ENCODE measurements around the gene LMNTD2.
"Not testable (repeated sequence)": the region's sequence is repeated elsewhere in the genome, so short reads cannot be mapped to it uniquely, and the experiment has no call there.

Gene LMNTD2

GRCh38 chr11:587978-588380, 27.4 kb upstream of the LMNTD2 start:
- peak; percentile 36 to 37 for DNase-seq (ENCODE audit: low read depth in 2 of 2)

- no peak for DNase-seq (ENCODE audit: low read depth in 2 of 2)
Observed at GRCh38 chr11:587546-587945, 27.0 kb upstream of the LMNTD2 start.

GRCh38 chr11:586376-587316, 26.1 kb upstream of the LMNTD2 start:
- no peak for DNase-seq (ENCODE audit: low read depth in 2 of 2)

GRCh38 chr11:584287-584686, 23.7 kb upstream of the LMNTD2 start:
- no peak for DNase-seq (ENCODE audit: low read depth in 2 of 2)

- no peak for DNase-seq (ENCODE audit: low read depth in 2 of 2)
Observed at GRCh38 chr11:581752-582151, 21.2 kb upstream of the LMNTD2 start.

- DNase-seq (ENCODE audit: low read depth in 2 of 2), result no peak
Observed at GRCh38 chr11:581342-581741, 20.8 kb upstream of the LMNTD2 start.

GRCh38 chr11:579830-580601, 19.5 kb upstream of the LMNTD2 start:
- DNase-seq (ENCODE audit: low read depth in 2 of 2), result no peak

GRCh38 chr11:578276-579035, 17.9 kb upstream of the LMNTD2 start:
- DNase-seq (ENCODE audit: low read depth in 2 of 2), result no peak

GRCh38 chr11:577611-577894, 17.0 kb upstream of the LMNTD2 start:
- DNase-seq (ENCODE audit: low read depth in 2 of 2), result no peak

- no peak for DNase-seq (ENCODE audit: low read depth in 2 of 2)
Observed at GRCh38 chr11:576811-577610, 16.5 kb upstream of the LMNTD2 start.

- peak; percentile 89 for DNase-seq (ENCODE audit: low read depth in 2 of 2)
Observed at GRCh38 chr11:575996-576768, 15.6 kb upstream of the LMNTD2 start, which contains the start of gene PHRF1. PHRF1 (plus strand) TSS chr11:576470; CDS start chr11:581513, 5,043 bp downstream.

- DNase-seq (ENCODE audit: low read depth in 2 of 2), result no peak
Observed at GRCh38 chr11:575313-575995, 14.9 kb upstream of the LMNTD2 start.

GRCh38 chr11:574632-575312, 14.2 kb upstream of the LMNTD2 start:
- no peak for DNase-seq (ENCODE audit: low read depth in 2 of 2)

GRCh38 chr11:574031-574570, 13.6 kb upstream of the LMNTD2 start:
- not testable (repeated sequence) for DNase-seq (ENCODE audit: low read depth in 2 of 2)

- DNase-seq (ENCODE audit: low read depth in 2 of 2), result no peak
Observed at GRCh38 chr11:573146-573759, 12.7 kb upstream of the LMNTD2 start.

- DNase-seq (ENCODE audit: low read depth in 2 of 2), result no peak
Observed at GRCh38 chr11:571802-572185, 11.3 kb upstream of the LMNTD2 start.

- DNase-seq (ENCODE audit: low read depth in 2 of 2), result no peak
Observed at GRCh38 chr11:569158-569885, 8.8 kb upstream of the LMNTD2 start.
